HG02970 (cell line): ENCODE measurements around the gene ZP1.

Experiments used
- ATAC-seq: cut with Tn5 transposase; IDR thresholded peaks from one replicate; pipeline ENCODE4 v1.9.1; 2021; ENCODE audit warnings: mild to moderate bottlenecking, moderate library complexity, moderate number of reproducible peaks; ENCODE audit not compliant: unreplicated experiment, low FRiP score

Gene ZP1

GRCh38 chr11:60858731-60859464 is 8.4 kb upstream of the ZP1 start:
- ATAC-seq = no peak

- ATAC-seq = no peak
Observed at GRCh38 chr11:60859616-60860250, 7.6 kb upstream of the ZP1 start.

- ATAC-seq = no peak
Observed at GRCh38 chr11:60860943-60861342, 6.4 kb upstream of the ZP1 start.

GRCh38 chr11:60862171-60862570 is 5.2 kb upstream of the ZP1 start:
- ATAC-seq = no peak

- ATAC-seq = no peak
Observed at GRCh38 chr11:60863550-60864521, 3.5 kb upstream of the ZP1 start.

GRCh38 chr11:60864856-60865513 is 2.4 kb upstream of the ZP1 start:
- ATAC-seq = no peak

- ATAC-seq = no peak
Observed at GRCh38 chr11:60867871-60868681, 734 bp downstream of the ZP1 start.

- ATAC-seq = no peak
Observed at GRCh38 chr11:60868682-60869450, 1.5 kb downstream of the ZP1 start.

GRCh38 chr11:60869451-60869825 is 2.1 kb downstream of the ZP1 start:
- no peak for ATAC-seq

- ATAC-seq = no peak
Observed at GRCh38 chr11:60870276-60870675, 2.9 kb downstream of the ZP1 start.

GRCh38 chr11:60870733-60871377 is 3.5 kb downstream of the ZP1 start:
- no peak for ATAC-seq

- no peak for ATAC-seq
Observed at GRCh38 chr11:60871378-60872061, 4.2 kb downstream of the ZP1 start.

- no peak for ATAC-seq
Observed at GRCh38 chr11:60872124-60872960, 5.0 kb downstream of the ZP1 start.

GRCh38 chr11:60872961-60873524 is 5.7 kb downstream of the ZP1 start:
- no peak for ATAC-seq

GRCh38 chr11:60873533-60873932 is 6.2 kb downstream of the ZP1 start:
- ATAC-seq = no peak

GRCh38 chr11:60874421-60875365 is 7.4 kb downstream of the ZP1 start:
- no peak for ATAC-seq
